NCI-H82 (cell line): ENCODE measurements around the gene EMC10.
"Not testable (repeated sequence)": the region's sequence is repeated elsewhere in the genome, so short reads cannot be mapped to it uniquely, and the experiment has no call there.

Experiments used
- DNase-seq: peaks from one replicate; lab custom pipeline; 2025; lab: John Stamatoyannopoulos, UW

The EMC10 gene

GRCh38 chr19:50451223-50451534, 25.1 kb upstream of the EMC10 start:
- no peak for DNase-seq

GRCh38 chr19:50453243-50453642, 23.1 kb upstream of the EMC10 start:
- no peak for DNase-seq

- DNase-seq = no peak
Measured at GRCh38 chr19:50455992-50456391, 20.3 kb upstream of the EMC10 start.

- no peak for DNase-seq
Measured at GRCh38 chr19:50457300-50457699, 19.0 kb upstream of the EMC10 start.

- DNase-seq = no peak
Measured at GRCh38 chr19:50458396-50459066, 17.8 kb upstream of the EMC10 start.

GRCh38 chr19:50459067-50459456, 17.2 kb upstream of the EMC10 start:
- DNase-seq = no peak

- DNase-seq = no peak
Measured at GRCh38 chr19:50459638-50460037, 16.7 kb upstream of the EMC10 start.

GRCh38 chr19:50460161-50460765, 16.0 kb upstream of the EMC10 start:
- no peak for DNase-seq

- peak; percentile 76 for DNase-seq
Measured at GRCh38 chr19:50461066-50461875, 15.0 kb upstream of the EMC10 start.

- DNase-seq = no peak
Measured at GRCh38 chr19:50462970-50463369, 13.3 kb upstream of the EMC10 start.

GRCh38 chr19:50464348-50464747, 12.0 kb upstream of the EMC10 start:
- DNase-seq = no peak

GRCh38 chr19:50465000-50465399, 11.3 kb upstream of the EMC10 start:
- DNase-seq = no peak

- peak; percentile 21 for DNase-seq
Measured at GRCh38 chr19:50465986-50466705, 10.2 kb upstream of the EMC10 start.

GRCh38 chr19:50466706-50467039, 9.6 kb upstream of the EMC10 start:
- no peak for DNase-seq

GRCh38 chr19:50467566-50467965, 8.7 kb upstream of the EMC10 start:
- no peak for DNase-seq

- DNase-seq = no peak
Measured at GRCh38 chr19:50468818-50469217, 7.5 kb upstream of the EMC10 start.

- not testable (repeated sequence) for DNase-seq
Measured at GRCh38 chr19:50473336-50473735, 3.0 kb upstream of the EMC10 start.

GRCh38 chr19:50475101-50475568, 1.2 kb upstream of the EMC10 start:
- no peak for DNase-seq

- DNase-seq = no peak
Measured at GRCh38 chr19:50475736-50476223, 527 bp upstream of the EMC10 start.

GRCh38 chr19:50476907-50477238, 566 bp downstream of the EMC10 start:
- no peak for DNase-seq

- DNase-seq = no peak
Measured at GRCh38 chr19:50477751-50478515, 1.6 kb downstream of the EMC10 start.
